ENCODE results near the gene LRTM2. TPM values are rescaled to one million over a fixed set of nuclear protein-coding genes. Genes with fewer than 3 reads are reported as not detected.
A peak's percentile ranks its signal among the peaks of the same experiment; 100 is the strongest.

Gene LRTM2
- total RNA-seq (under 1 TPM in 1 of 9 donors, not detected in 8; 0.06 TPM), polyA plus RNA-seq (not detected)
- long read RNA-seq, donor 1, result 0 reads
- long read RNA-seq, donor 2, result 0 reads
- long read RNA-seq, donor 3, result 0 reads
- long read RNA-seq, donor 4, result 0 reads
- long read RNA-seq, donor 5, result 0 reads
- long read RNA-seq, donor 6, result 0 reads
- long read RNA-seq, donor 7, result 0 reads
- long read RNA-seq, donor 8, result 0 reads
- long read RNA-seq, donor 9, result 0 reads
- long read RNA-seq, donor 10, result 0 reads

GRCh38 chr12:1820191-1820895, at the start of gene LRTM2:
Gene LRTM2 (plus strand): TSS chr12:1820565. CDS start chr12:1828149, 7,584 bp downstream.
- TF ChIP-seq POLR2A (IDR thresholded peaks at IDR 0.05) (no peak), CTCF (IDR thresholded peaks at IDR 0.05) (no peak)
- intact Hi-C loops (cut with DNase I), result no loop called here
- peaks cover 36% of the 10 kb centered on the region for H3K27me3 ChIP-seq

GRCh38 chr12:1773937-1774655, 46.3 kb upstream of the LRTM2 start:
- TF ChIP-seq CTCF (IDR thresholded peaks at IDR 0.05) (no peak), POLR2A (IDR thresholded peaks at IDR 0.05) (no peak)
- H3K4me1 ChIP-seq (replicated peaks in 1 of 2), result peaks cover 15 to 25% of the 10 kb centered on the region in 2 donors
- H3K9me3 ChIP-seq (replicated peaks in 1 of 3), result no peaks in the 10 kb centered on the region
- H3K27me3 ChIP-seq, result no peaks in the 10 kb centered on the region
- intact Hi-C loops (cut with DNase I), result no loop called here
- no peak overlapping the region for H3K4me3 ChIP-seq
- no peak for DNase-seq
- H3K27ac ChIP-seq, result no peak overlapping the region
- WGBS, 4 donors, result 74 to 86% (median 82%) methylated on average over 4 of the region's 4 CpGs
- H3K36me3 ChIP-seq (replicated peaks in 1 of 2), result peaks cover 0 to 7% of the 10 kb centered on the region in 2 donors

More at GRCh38 chr12:1820191-1820895, at the start of gene LRTM2:
- Histone ChIP-seq H3K36me3 (replicated peaks in 1 of 2) (no peaks in the 10 kb centered on the region), H3K27ac (no peak within 1 kb of the TSS), H3K9me3 (replicated peaks in 1 of 3) (no peaks in the 10 kb centered on the region), H3K4me1 (replicated peaks in 1 of 2) (no peaks in the 10 kb centered on the region), H3K4me3 (no peak within 1 kb of the TSS)
- DNase-seq, result no peak
- 13 to 23% (median 15%) methylated on average over 26 to 34 of the region's 34 CpGs for WGBS, 4 donors

DNA sequence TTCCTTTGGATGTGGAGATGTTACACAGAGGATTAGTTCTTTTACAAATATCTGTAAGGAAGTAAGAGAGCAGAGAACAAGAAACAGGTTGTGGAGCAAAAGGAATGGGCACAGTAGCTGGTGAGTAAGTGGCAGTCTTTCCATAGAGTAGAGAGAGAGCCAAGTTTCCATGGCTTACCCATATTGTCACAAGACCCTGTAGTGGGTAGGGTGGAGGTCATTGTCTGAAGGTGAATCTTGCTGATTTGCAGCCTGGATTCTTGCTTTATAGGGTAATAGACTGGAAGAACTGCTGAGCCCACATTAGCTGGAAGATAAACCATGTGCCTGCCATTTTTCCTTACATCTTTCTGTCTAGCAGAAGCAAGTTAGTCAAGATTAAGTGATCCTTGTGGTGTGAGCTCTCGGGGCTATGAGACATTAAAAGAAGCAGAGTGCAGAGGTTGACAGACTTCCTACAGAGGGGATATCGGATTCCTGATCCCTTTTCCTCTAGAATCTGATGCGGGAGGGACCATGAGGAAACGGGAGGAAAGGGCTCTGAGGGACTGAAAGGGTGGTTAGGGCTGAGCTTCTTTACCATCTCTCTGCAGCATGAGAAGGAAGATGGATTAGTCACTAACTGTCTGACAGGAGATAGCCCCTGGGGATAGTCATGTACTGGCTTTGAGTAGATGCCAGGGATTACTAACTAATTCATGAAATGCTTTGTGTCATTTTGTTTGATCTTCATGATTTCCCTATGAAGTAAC, 44.0 kb upstream of the LRTM2 start:
- H3K27ac ChIP-seq, result peak overlapping the region in 2 of 5 donors; percentile 41 to 46
- no peak overlapping the region for H3K4me3 ChIP-seq
- H3K9me3 ChIP-seq (replicated peaks in 1 of 3), result no peaks in the 10 kb centered on the region
- H3K4me1 ChIP-seq (replicated peaks in 1 of 2), result peaks cover 15 to 27% of the 10 kb centered on the region in 2 donors
- no peaks in the 10 kb centered on the region for H3K27me3 ChIP-seq
- intact Hi-C loops (cut with DNase I), result no loop called here
- peak in 1 of 7 donors; percentile 31 for DNase-seq
- WGBS, 4 donors, result 66 to 76% (median 70%) methylated on average over 4 of the region's 4 CpGs
- TF ChIP-seq POLR2A (IDR thresholded peaks at IDR 0.05) (no peak), CTCF (IDR thresholded peaks at IDR 0.05) (no peak)
- peaks cover 0 to 10% of the 10 kb centered on the region in 2 donors for H3K36me3 ChIP-seq (replicated peaks in 1 of 2)
